Memory B cell (primary cell): Measurements from ENCODE around the gene IMPACT.

Source experiments
- ATAC-seq: fragments of 150-1000 bp; cut with Tn5 transposase; 2 replicates; pipeline ENCODE4 v1.10.0; 2021; ENCODE audit warnings: low read depth, mild to moderate bottlenecking, moderate library complexity
- DNase-seq, 2 donors: peaks; one replicate each; pipeline ENCODE4 v3.0.0; 2022; ENCODE audit warnings: low spot score in 2 of 2
- H3K27ac Mint-ChIP-seq: one replicate; pipeline ENCODE4 v1.8.0; 2022; ENCODE audit warnings: mild to moderate bottlenecking, moderate library complexity, mixed read lengths
- H3K27me3 Mint-ChIP-seq: one replicate; pipeline ENCODE4 v1.8.0; 2022; ENCODE audit warnings: mixed read lengths
- H3K36me3 Mint-ChIP-seq: one replicate; pipeline ENCODE4 v1.8.0; 2022; ENCODE audit warnings: mild to moderate bottlenecking, mixed read lengths
- H3K4me1 Mint-ChIP-seq: one replicate; pipeline ENCODE4 v1.8.0; 2022; ENCODE audit warnings: mixed read lengths
- H3K4me3 Mint-ChIP-seq: one replicate; pipeline ENCODE4 v1.8.0; 2022; ENCODE audit warnings: mild to moderate bottlenecking, moderate library complexity, mixed read lengths
- H3K9me3 Mint-ChIP-seq: one replicate; pipeline ENCODE4 v1.8.0; 2022; ENCODE audit warnings: mixed read lengths

The IMPACT gene

GRCh38 chr18:24475926-24476589, 49.6 kb downstream of the IMPACT start:
- no peak overlapping the region for H3K27ac Mint-ChIP-seq
- H3K4me1 Mint-ChIP-seq, result no peaks in the 10 kb centered on the region
- peaks cover 2% of the 10 kb centered on the region for H3K36me3 Mint-ChIP-seq
- H3K9me3 Mint-ChIP-seq, result peaks cover 4% of the 10 kb centered on the region
- no peak for ATAC-seq
- DNase-seq, result no peak
- H3K27me3 Mint-ChIP-seq, result peaks cover 1% of the 10 kb centered on the region
- no peak overlapping the region for H3K4me3 Mint-ChIP-seq

- Mint-ChIP-seq H3K4me3 (no peak overlapping the region), H3K4me1 (no peaks in the 10 kb centered on the region), H3K9me3 (peaks cover 5% of the 10 kb centered on the region), H3K36me3 (peaks cover 2% of the 10 kb centered on the region), H3K27ac (no peak overlapping the region), H3K27me3 (peaks cover 3% of the 10 kb centered on the region)
- DNase-seq (no peak), ATAC-seq (no peak)
These were observed 52.9 kb downstream of the IMPACT start for GRCh38 chr18:24479371-24479770.

GRCh38 chr18:24482821-24483220, 56.4 kb downstream of the IMPACT start:
- no peak for ATAC-seq
- no peak overlapping the region for H3K27ac Mint-ChIP-seq
- H3K4me3 Mint-ChIP-seq, result no peak overlapping the region
- H3K27me3 Mint-ChIP-seq, result peaks cover 10% of the 10 kb centered on the region
- peaks cover 2% of the 10 kb centered on the region for H3K36me3 Mint-ChIP-seq
- peaks cover 5% of the 10 kb centered on the region for H3K9me3 Mint-ChIP-seq
- DNase-seq, result no peak
- H3K4me1 Mint-ChIP-seq, result peaks cover 4% of the 10 kb centered on the region

- no peak for ATAC-seq
- Mint-ChIP-seq H3K27ac (no peak overlapping the region), H3K27me3 (peaks cover 12% of the 10 kb centered on the region), H3K9me3 (peaks cover 2% of the 10 kb centered on the region), H3K36me3 (no peaks in the 10 kb centered on the region), H3K4me3 (no peak overlapping the region), H3K4me1 (peaks cover 13% of the 10 kb centered on the region)
- DNase-seq, result no peak
These were observed 59.2 kb downstream of the IMPACT start for GRCh38 chr18:24485681-24486080.

GRCh38 chr18:24486684-24487083, 60.2 kb downstream of the IMPACT start:
- ATAC-seq (no peak), DNase-seq (no peak)
- no peak overlapping the region for H3K4me3 Mint-ChIP-seq
- H3K27me3 Mint-ChIP-seq, result peaks cover 12% of the 10 kb centered on the region
- H3K9me3 Mint-ChIP-seq, result no peaks in the 10 kb centered on the region
- no peaks in the 10 kb centered on the region for H3K36me3 Mint-ChIP-seq
- H3K27ac Mint-ChIP-seq, result no peak overlapping the region
- peaks cover 14% of the 10 kb centered on the region for H3K4me1 Mint-ChIP-seq

GRCh38 chr18:24488824-24489493, 62.5 kb downstream of the IMPACT start:
- H3K27ac Mint-ChIP-seq, result no peak overlapping the region
- H3K4me3 Mint-ChIP-seq, result no peak overlapping the region
- H3K9me3 Mint-ChIP-seq, result no peaks in the 10 kb centered on the region
- ATAC-seq (no peak), DNase-seq (peak; percentile 15 to 26)
- H3K36me3 Mint-ChIP-seq, result no peaks in the 10 kb centered on the region
- peaks cover 10% of the 10 kb centered on the region for H3K27me3 Mint-ChIP-seq
- peaks cover 24% of the 10 kb centered on the region for H3K4me1 Mint-ChIP-seq

- Mint-ChIP-seq H3K4me3 (no peak overlapping the region), H3K27me3 (peaks cover 10% of the 10 kb centered on the region), H3K4me1 (peaks cover 24% of the 10 kb centered on the region), H3K36me3 (no peaks in the 10 kb centered on the region), H3K27ac (peak overlapping the region; percentile 16), H3K9me3 (no peaks in the 10 kb centered on the region)
- DNase-seq (no peak), ATAC-seq (no peak)
These were observed 64.1 kb downstream of the IMPACT start for GRCh38 chr18:24490539-24490938.

- no peaks in the 10 kb centered on the region for H3K9me3 Mint-ChIP-seq
- DNase-seq (peak in 1 of 2 donors; percentile 13), ATAC-seq (peak; percentile 71)
- peak overlapping the region; percentile 9 for H3K27ac Mint-ChIP-seq
- peak overlapping the region; percentile 64 for H3K4me3 Mint-ChIP-seq
- H3K4me1 Mint-ChIP-seq, result peaks cover 24% of the 10 kb centered on the region
- H3K36me3 Mint-ChIP-seq, result no peaks in the 10 kb centered on the region
- peaks cover 8% of the 10 kb centered on the region for H3K27me3 Mint-ChIP-seq
These were observed 65.7 kb downstream of the IMPACT start for GRCh38 chr18:24491927-24492834.

GRCh38 chr18:24494586-24494985, 68.1 kb downstream of the IMPACT start:
- DNase-seq (no peak), ATAC-seq (no peak)
- no peaks in the 10 kb centered on the region for H3K9me3 Mint-ChIP-seq
- no peak overlapping the region for H3K4me3 Mint-ChIP-seq
- H3K4me1 Mint-ChIP-seq, result peaks cover 12% of the 10 kb centered on the region
- H3K27me3 Mint-ChIP-seq, result peaks cover 2% of the 10 kb centered on the region
- H3K36me3 Mint-ChIP-seq, result no peaks in the 10 kb centered on the region
- H3K27ac Mint-ChIP-seq, result no peak overlapping the region

- no peak for DNase-seq
- peaks cover 5% of the 10 kb centered on the region for H3K27me3 Mint-ChIP-seq
- H3K36me3 Mint-ChIP-seq, result peaks cover 2% of the 10 kb centered on the region
- H3K4me3 Mint-ChIP-seq, result no peak overlapping the region
- H3K9me3 Mint-ChIP-seq, result no peaks in the 10 kb centered on the region
- no peak overlapping the region for H3K27ac Mint-ChIP-seq
- no peak for ATAC-seq
- H3K4me1 Mint-ChIP-seq, result peaks cover 5% of the 10 kb centered on the region
These were observed 70.7 kb downstream of the IMPACT start for GRCh38 chr18:24497031-24497754.

GRCh38 chr18:24499814-24500213, 73.3 kb downstream of the IMPACT start:
- no peaks in the 10 kb centered on the region for H3K4me1 Mint-ChIP-seq
- H3K27me3 Mint-ChIP-seq, result peaks cover 7% of the 10 kb centered on the region
- H3K27ac Mint-ChIP-seq, result no peak overlapping the region
- peaks cover 2% of the 10 kb centered on the region for H3K36me3 Mint-ChIP-seq
- H3K9me3 Mint-ChIP-seq, result no peaks in the 10 kb centered on the region
- no peak for DNase-seq
- ATAC-seq, result no peak
- H3K4me3 Mint-ChIP-seq, result no peak overlapping the region

- Mint-ChIP-seq H3K27ac (no peak overlapping the region), H3K4me3 (no peak overlapping the region), H3K4me1 (no peaks in the 10 kb centered on the region), H3K36me3 (peaks cover 2% of the 10 kb centered on the region), H3K27me3 (peaks cover 7% of the 10 kb centered on the region), H3K9me3 (no peaks in the 10 kb centered on the region)
- no peak for ATAC-seq
- DNase-seq, result no peak
These were observed 73.7 kb downstream of the IMPACT start for GRCh38 chr18:24500217-24500616.

- Mint-ChIP-seq H3K4me1 (no peaks in the 10 kb centered on the region), H3K27ac (no peak overlapping the region), H3K27me3 (peaks cover 9% of the 10 kb centered on the region), H3K36me3 (peaks cover 2% of the 10 kb centered on the region), H3K4me3 (no peak overlapping the region), H3K9me3 (no peaks in the 10 kb centered on the region)
- ATAC-seq, result no peak
- DNase-seq, result no peak
These were observed 74.3 kb downstream of the IMPACT start for GRCh38 chr18:24500766-24501165.
